HCT116 (cell line): Measurements from ENCODE around the gene KRTAP29-1. TPM values are rescaled to one million over a fixed set of nuclear protein-coding genes. Genes with fewer than 3 reads are reported as not detected.

Source experiments
- ATAC-seq: fragments of 200-7000 bp; cut with Tn5 transposase; 2 replicates; pipeline ENCODE4 v1.9.1; 2020; ENCODE audit warnings: mild to moderate bottlenecking, moderate library complexity
- BruUV-seq: library from RNA; stranded (reverse); fragments of 400-500 nt; replicated peaks from 2 replicates; lab custom pipeline; 2021; lab: Mats Ljungman, UMichigan
- CTCF ChIA-PET: fragments of 300-600 bp; sonication (Branson Sonifier 250); formaldehyde crosslinking; loops from one replicate; lab custom pipeline; 2021; ENCODE audit warnings: antibody characterized with exemption; lab: Charles Lee
- POLR2A ChIA-PET: fragments of 300-600, 350-600 bp; sonication (Branson Sonifier 250); formaldehyde crosslinking; loops from one replicate; lab custom pipeline; 2021; ENCODE audit warnings: antibody characterized with exemption; lab: Charles Lee
- RAD21 ChIA-PET, 2 experiments: fragments of 300-600 bp; sonication (Branson Sonifier 250); formaldehyde crosslinking; loops; one replicate each; lab custom pipeline; 2023; ENCODE audit warnings: low total read pairs in 2 of 2; ENCODE audit not compliant: uncharacterized antibody in 2 of 2, unreplicated experiment in 2 of 2, low non-redundant PET in 1 of 2; lab: Charles Lee
- DNase-seq: peaks from one replicate; pipeline ENCODE4 v3.0.0-alpha.2; 2010; ENCODE audit warnings: low read depth, low spot score
- H2AFZ ChIP-seq: fragments of 200-600 bp; shearing (Covaris generic), sonication (generic); 2 replicates; pipeline ENCODE4 v1.6.1; 2017; ENCODE audit warnings: low read depth, mixed run types, mixed read lengths, antibody characterized with exemption, low read length; ENCODE audit not compliant: poor library complexity, severe bottlenecking
- H3K27ac ChIP-seq: 2 replicates; pipeline ENCODE4 v1.5.1; 2012; ENCODE audit warnings: low read depth, low read length
- H3K27me3 ChIP-seq: fragments of 200-600 bp; sonication (generic); 2 replicates; pipeline ENCODE4 v1.6.1; 2016; ENCODE audit warnings: mixed run types, low read length, mixed read lengths; ENCODE audit not compliant: insufficient read depth
- H3K36me3 ChIP-seq, 2 experiments: fragments of 200-500 bp in 1 of 2; fragments of 200-600 bp in 1 of 2; sonication (Bioruptor generic) in 1 of 2; sonication (generic) in 1 of 2; 2 replicates each; pipeline versions ENCODE4 v1.5.1 to v1.6.1; 2014 to 2016; ENCODE audit warnings: low read length in 2 of 2, inconsistent platforms in 1 of 2, mixed read lengths in 1 of 2, mixed run types in 1 of 2; ENCODE audit not compliant: insufficient read depth in 2 of 2, control insufficient read depth in 1 of 2
- H3K4me1 ChIP-seq, 2 experiments: fragments of 200-600 bp in 1 of 2; sonication (generic) in 1 of 2; 2 replicates each; pipeline versions ENCODE4 v1.5.1 to v1.6.1; 2012 to 2017; ENCODE audit warnings: low read length in 2 of 2, inconsistent platforms in 1 of 2, mild to moderate bottlenecking in 1 of 2, mixed read lengths in 1 of 2, mixed run types in 1 of 2, moderate library complexity in 1 of 2; ENCODE audit not compliant: insufficient read depth in 2 of 2, control insufficient read depth in 1 of 2
- H3K4me2 ChIP-seq: fragments of 200-600 bp; sonication (generic); 2 replicates; pipeline ENCODE4 v1.6.1; 2017; ENCODE audit warnings: mixed run types, low read length, mixed read lengths
- H3K4me3 ChIP-seq, 2 experiments: fragments of 200-600 bp in 1 of 2; sonication (generic) in 1 of 2; replicated peaks in 1 of 2; 2 replicates each; pipeline ENCODE4 v1.5.1; 2011 to 2016; ENCODE audit warnings: low read length in 2 of 2, control low read depth in 1 of 2, low read depth in 1 of 2, mild to moderate bottlenecking in 1 of 2, mixed read lengths in 1 of 2, mixed run types in 1 of 2
- H3K79me2 ChIP-seq: fragments of 200-600 bp; sonication (generic); 2 replicates; pipeline ENCODE4 v1.6.1; 2017; ENCODE audit warnings: mild to moderate bottlenecking, mixed run types, low read length, moderate library complexity, mixed read lengths; ENCODE audit not compliant: insufficient read depth
- H3K9ac ChIP-seq: fragments of 200-600 bp; sonication (generic); 2 replicates; pipeline ENCODE4 v1.6.1; 2016; ENCODE audit warnings: low read length, mixed read lengths
- H3K9me2 ChIP-seq: fragments of 200-600 bp; sonication (generic), shearing (Covaris generic); 2 replicates; pipeline ENCODE4 v1.6.1; 2017; ENCODE audit warnings: mixed run types, mild to moderate bottlenecking, moderate library complexity; ENCODE audit not compliant: insufficient read depth
- H3K9me3 ChIP-seq, 2 experiments: fragments of 200-500 bp in 1 of 2; fragments of 200-600 bp in 1 of 2; sonication (Bioruptor generic) in 1 of 2; sonication (generic) in 1 of 2; 2 replicates each; pipeline ENCODE4 v1.6.1; 2014 to 2017; ENCODE audit warnings: low read length in 2 of 2, mixed read lengths in 2 of 2, inconsistent platforms in 1 of 2, low read depth in 1 of 2, mild to moderate bottlenecking in 1 of 2, mixed run types in 1 of 2, moderate library complexity in 1 of 2; ENCODE audit not compliant: control insufficient read depth in 1 of 2, insufficient read depth in 1 of 2
- H4K20me1 ChIP-seq: fragments of 200-600 bp; sonication (generic), shearing (Covaris generic); 2 replicates; pipeline ENCODE4 v1.6.1; 2017; ENCODE audit warnings: mixed run types, mild to moderate bottlenecking, moderate library complexity; ENCODE audit not compliant: insufficient read depth
- ATF3 ChIP-seq: IDR thresholded peaks from 2 replicates; pipeline ENCODE4 v1.6.1; 2012
- CBX3 ChIP-seq: IDR thresholded peaks from 2 replicates; pipeline ENCODE4 v1.6.1; 2012; ENCODE audit warnings: low read depth
- ELF1 ChIP-seq: IDR thresholded peaks from 2 replicates; pipeline ENCODE4 v1.6.1; 2012; ENCODE audit warnings: low read depth, borderline replicate concordance
- EZH2 ChIP-seq: fragments of 200-600 bp; sonication (generic); IDR thresholded peaks from 2 replicates; pipeline ENCODE4 v1.6.1; 2017; ENCODE audit warnings: antibody characterized with exemption, mixed run types
- EZH2phosphoT487 ChIP-seq: fragments of 200-600 bp; IDR thresholded peaks from 2 replicates; pipeline ENCODE4 v1.6.1; 2018; ENCODE audit warnings: antibody characterized with exemption, borderline replicate concordance
- FOSL1 ChIP-seq: IDR thresholded peaks from 2 replicates; pipeline ENCODE4 v1.6.1; 2012; ENCODE audit warnings: low read depth
- JUND ChIP-seq: IDR thresholded peaks from 2 replicates; pipeline ENCODE4 v1.6.1; 2012
- MAX ChIP-seq: IDR thresholded peaks from 2 replicates; pipeline ENCODE4 v1.6.1; 2012
- POLR2A ChIP-seq: IDR thresholded peaks from 2 replicates; pipeline ENCODE4 v1.7.0; 2011; ENCODE audit warnings: borderline replicate concordance; ENCODE audit not compliant: insufficient read depth, insufficient read length; ENCODE audit errors: extremely low read depth
- POLR2AphosphoS5 ChIP-seq: IDR thresholded peaks from 2 replicates; pipeline ENCODE4 v1.6.1; 2011; ENCODE audit warnings: mild to moderate bottlenecking, low read depth, low read length, moderate library complexity
- RAD21 ChIP-seq: IDR thresholded peaks from 2 replicates; pipeline ENCODE4 v1.6.1; 2012; ENCODE audit warnings: low read depth, mild to moderate bottlenecking
- SP1 ChIP-seq: IDR thresholded peaks from 2 replicates; pipeline ENCODE4 v1.6.1; 2012; ENCODE audit warnings: low read depth
- SRF ChIP-seq: IDR thresholded peaks from 2 replicates; pipeline ENCODE4 v1.6.1; 2012; ENCODE audit warnings: low read depth
- TCF7L2 ChIP-seq: IDR thresholded peaks from 2 replicates; pipeline ENCODE4 v1.7.0; 2011; ENCODE audit warnings: borderline replicate concordance, inconsistent platforms; ENCODE audit not compliant: insufficient read depth, insufficient read length; ENCODE audit errors: extremely low read depth
- intact Hi-C: fragments of 100-400 bp; cut with micrococcal nuclease; formaldehyde crosslinking; loops from 2 replicates; pipeline ENCODE4 v1.10.0; 2022
- total RNA-seq: library from RNA; stranded (reverse); gene quantifications from one replicate; pipeline ENCODE4 v1.2.1, GENCODE V29; 2021; ENCODE audit not compliant: unreplicated experiment
- TF ChIP-seq, protein P1 (sequence below), 3 experiments: fragments of 200-600 bp in 1 of 3; sonication (generic) in 1 of 3; IDR thresholded peaks in 2 of 3; conservative IDR thresholded peaks in 1 of 3; 2 replicates each; pipeline ENCODE4 v1.5.1; 2012 to 2017; ENCODE audit warnings: low read depth in 2 of 3, low read length in 2 of 3, antibody characterized with exemption in 1 of 3, borderline replicate concordance in 1 of 3, control low read depth in 1 of 3, mild to moderate bottlenecking in 1 of 3, mixed read lengths in 1 of 3, mixed run types in 1 of 3, moderate library complexity in 1 of 3; ENCODE audit not compliant: insufficient read depth in 1 of 3
- TF ChIP-seq, protein P2 (sequence below): IDR thresholded peaks from 2 replicates; pipeline ENCODE4 v1.6.1; 2012; ENCODE audit warnings: low read depth

KRTAP29-1 gene
- total RNA-seq, 1 experiment from 2014 or later = 0.22 TPM

DNA sequence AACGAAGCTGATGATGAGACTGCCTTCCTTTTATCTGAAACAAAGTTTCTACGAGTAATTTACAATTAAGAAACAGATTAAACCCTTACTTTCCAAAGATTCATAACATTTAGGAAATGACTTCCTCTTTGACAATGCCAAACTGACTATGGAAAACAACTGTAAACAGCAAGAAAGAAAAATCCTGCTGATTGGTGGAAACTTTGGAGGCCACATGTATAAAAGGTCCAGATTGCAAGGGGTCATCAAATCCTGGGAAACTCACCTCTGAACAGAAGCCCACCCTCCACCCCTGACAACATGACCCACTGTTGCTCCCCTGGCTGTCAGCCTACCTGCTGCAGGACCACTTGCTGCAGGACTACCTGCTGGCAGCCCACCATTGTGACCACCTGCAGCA lies 37.6 kb downstream of the KRTAP29-1 start, which contains the start of gene KRTAP9-6:
Gene KRTAP9-6 (plus strand): TSS at position 301 of the 400 bp plus-strand sequence. CDS start 0 bp downstream, at position 301.
- DNase-seq = no peak
- ChIA-PET CTCF (no interaction called here), RAD21 (no interaction called here), POLR2A (no interaction called here)
- TF ChIP-seq ELF1 (no peak), ATF3 (no peak), EZH2 (no peak), TCF7L2 (no peak), POLR2A (no peak), MAX (no peak), CBX3 (no peak), FOSL1 (no peak), SRF (no peak), RAD21 (no peak), EZH2phosphoT487 (no peak), SP1 (no peak), JUND (no peak), POLR2AphosphoS5 (no peak)
- TF ChIP-seq, protein P1, sequence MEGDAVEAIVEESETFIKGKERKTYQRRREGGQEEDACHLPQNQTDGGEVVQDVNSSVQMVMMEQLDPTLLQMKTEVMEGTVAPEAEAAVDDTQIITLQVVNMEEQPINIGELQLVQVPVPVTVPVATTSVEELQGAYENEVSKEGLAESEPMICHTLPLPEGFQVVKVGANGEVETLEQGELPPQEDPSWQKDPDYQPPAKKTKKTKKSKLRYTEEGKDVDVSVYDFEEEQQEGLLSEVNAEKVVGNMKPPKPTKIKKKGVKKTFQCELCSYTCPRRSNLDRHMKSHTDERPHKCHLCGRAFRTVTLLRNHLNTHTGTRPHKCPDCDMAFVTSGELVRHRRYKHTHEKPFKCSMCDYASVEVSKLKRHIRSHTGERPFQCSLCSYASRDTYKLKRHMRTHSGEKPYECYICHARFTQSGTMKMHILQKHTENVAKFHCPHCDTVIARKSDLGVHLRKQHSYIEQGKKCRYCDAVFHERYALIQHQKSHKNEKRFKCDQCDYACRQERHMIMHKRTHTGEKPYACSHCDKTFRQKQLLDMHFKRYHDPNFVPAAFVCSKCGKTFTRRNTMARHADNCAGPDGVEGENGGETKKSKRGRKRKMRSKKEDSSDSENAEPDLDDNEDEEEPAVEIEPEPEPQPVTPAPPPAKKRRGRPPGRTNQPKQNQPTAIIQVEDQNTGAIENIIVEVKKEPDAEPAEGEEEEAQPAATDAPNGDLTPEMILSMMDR (IDR thresholded peaks at IDR 0.05 in 2 of 3, conservative IDR thresholded peaks at IDR 0.05 in 1 of 3; ENCODE audit: borderline replicate concordance in 1 of 3, insufficient read depth in 1 of 3, low read depth in 2 of 3, low read length in 2 of 3) = no peak
- TF ChIP-seq, protein P2, sequence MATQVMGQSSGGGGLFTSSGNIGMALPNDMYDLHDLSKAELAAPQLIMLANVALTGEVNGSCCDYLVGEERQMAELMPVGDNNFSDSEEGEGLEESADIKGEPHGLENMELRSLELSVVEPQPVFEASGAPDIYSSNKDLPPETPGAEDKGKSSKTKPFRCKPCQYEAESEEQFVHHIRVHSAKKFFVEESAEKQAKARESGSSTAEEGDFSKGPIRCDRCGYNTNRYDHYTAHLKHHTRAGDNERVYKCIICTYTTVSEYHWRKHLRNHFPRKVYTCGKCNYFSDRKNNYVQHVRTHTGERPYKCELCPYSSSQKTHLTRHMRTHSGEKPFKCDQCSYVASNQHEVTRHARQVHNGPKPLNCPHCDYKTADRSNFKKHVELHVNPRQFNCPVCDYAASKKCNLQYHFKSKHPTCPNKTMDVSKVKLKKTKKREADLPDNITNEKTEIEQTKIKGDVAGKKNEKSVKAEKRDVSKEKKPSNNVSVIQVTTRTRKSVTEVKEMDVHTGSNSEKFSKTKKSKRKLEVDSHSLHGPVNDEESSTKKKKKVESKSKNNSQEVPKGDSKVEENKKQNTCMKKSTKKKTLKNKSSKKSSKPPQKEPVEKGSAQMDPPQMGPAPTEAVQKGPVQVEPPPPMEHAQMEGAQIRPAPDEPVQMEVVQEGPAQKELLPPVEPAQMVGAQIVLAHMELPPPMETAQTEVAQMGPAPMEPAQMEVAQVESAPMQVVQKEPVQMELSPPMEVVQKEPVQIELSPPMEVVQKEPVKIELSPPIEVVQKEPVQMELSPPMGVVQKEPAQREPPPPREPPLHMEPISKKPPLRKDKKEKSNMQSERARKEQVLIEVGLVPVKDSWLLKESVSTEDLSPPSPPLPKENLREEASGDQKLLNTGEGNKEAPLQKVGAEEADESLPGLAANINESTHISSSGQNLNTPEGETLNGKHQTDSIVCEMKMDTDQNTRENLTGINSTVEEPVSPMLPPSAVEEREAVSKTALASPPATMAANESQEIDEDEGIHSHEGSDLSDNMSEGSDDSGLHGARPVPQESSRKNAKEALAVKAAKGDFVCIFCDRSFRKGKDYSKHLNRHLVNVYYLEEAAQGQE = no peak
- Histone ChIP-seq H3K4me2 (no peak within 1 kb of the TSS), H2AFZ (no peak within 1 kb of the TSS), H3K79me2 (no peaks in the 10 kb centered on the region), H3K27ac (no peak within 1 kb of the TSS), H3K27me3 (no peaks in the 10 kb centered on the region), H3K9me2 (no peaks in the 10 kb centered on the region), H3K36me3 (no peaks in the 10 kb centered on the region), H3K4me1 (no peaks in the 10 kb centered on the region), H4K20me1 (no peaks in the 10 kb centered on the region), H3K9me3 (no peaks in the 10 kb centered on the region), H3K4me3 (no peak within 1 kb of the TSS), H3K9ac (no peak within 1 kb of the TSS)
- BruUV-seq = no TSS peak
- intact Hi-C loops = no loop called here
- ATAC-seq = no peak
